GM10266 (cell line): ENCODE measurements around the gene SEMA3A.

Experiments
- DNase-seq: peaks from one replicate; pipeline ENCODE4 v3.0.0; 2012; ENCODE audit errors: extremely low spot score
- TF ChIP-seq, protein P1 (sequence below): IDR thresholded peaks from 2 replicates; pipeline ENCODE4 v1.5.1; 2012; ENCODE audit warnings: mild to moderate bottlenecking, low read depth; ENCODE audit not compliant: control insufficient read depth, insufficient read depth; ENCODE audit errors: missing control alignments

Gene SEMA3A

DNA sequence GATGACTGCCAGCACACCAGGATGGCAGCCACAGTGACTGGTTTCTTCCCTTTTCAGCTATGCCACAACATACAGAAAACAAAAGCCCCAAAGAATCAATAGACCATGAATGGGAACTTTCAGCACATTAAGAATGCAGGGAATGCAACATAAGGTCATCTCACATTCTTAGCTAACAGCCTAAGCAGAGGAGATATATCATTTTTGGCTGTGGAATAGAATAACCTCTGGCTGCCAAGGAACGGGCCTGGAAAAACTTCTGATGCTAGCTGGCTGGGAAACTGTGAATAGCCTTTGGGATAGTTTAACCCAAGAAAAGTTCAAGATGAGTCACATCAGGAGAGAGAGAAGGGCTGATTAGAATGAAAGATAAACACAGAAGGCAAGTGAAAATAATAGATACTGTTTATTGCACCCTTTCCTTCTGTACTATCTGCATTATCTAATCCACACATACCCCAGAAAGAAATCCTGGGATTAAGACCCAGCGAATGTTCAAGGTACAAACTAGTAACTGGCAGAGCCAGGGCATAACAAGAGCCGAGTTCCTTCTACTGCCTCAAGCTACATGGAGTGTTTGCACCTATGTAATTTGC, 169.2 kb downstream of the SEMA3A start:
- TF ChIP-seq, protein P1, sequence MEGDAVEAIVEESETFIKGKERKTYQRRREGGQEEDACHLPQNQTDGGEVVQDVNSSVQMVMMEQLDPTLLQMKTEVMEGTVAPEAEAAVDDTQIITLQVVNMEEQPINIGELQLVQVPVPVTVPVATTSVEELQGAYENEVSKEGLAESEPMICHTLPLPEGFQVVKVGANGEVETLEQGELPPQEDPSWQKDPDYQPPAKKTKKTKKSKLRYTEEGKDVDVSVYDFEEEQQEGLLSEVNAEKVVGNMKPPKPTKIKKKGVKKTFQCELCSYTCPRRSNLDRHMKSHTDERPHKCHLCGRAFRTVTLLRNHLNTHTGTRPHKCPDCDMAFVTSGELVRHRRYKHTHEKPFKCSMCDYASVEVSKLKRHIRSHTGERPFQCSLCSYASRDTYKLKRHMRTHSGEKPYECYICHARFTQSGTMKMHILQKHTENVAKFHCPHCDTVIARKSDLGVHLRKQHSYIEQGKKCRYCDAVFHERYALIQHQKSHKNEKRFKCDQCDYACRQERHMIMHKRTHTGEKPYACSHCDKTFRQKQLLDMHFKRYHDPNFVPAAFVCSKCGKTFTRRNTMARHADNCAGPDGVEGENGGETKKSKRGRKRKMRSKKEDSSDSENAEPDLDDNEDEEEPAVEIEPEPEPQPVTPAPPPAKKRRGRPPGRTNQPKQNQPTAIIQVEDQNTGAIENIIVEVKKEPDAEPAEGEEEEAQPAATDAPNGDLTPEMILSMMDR: no peak
- no peak for DNase-seq

DNA sequence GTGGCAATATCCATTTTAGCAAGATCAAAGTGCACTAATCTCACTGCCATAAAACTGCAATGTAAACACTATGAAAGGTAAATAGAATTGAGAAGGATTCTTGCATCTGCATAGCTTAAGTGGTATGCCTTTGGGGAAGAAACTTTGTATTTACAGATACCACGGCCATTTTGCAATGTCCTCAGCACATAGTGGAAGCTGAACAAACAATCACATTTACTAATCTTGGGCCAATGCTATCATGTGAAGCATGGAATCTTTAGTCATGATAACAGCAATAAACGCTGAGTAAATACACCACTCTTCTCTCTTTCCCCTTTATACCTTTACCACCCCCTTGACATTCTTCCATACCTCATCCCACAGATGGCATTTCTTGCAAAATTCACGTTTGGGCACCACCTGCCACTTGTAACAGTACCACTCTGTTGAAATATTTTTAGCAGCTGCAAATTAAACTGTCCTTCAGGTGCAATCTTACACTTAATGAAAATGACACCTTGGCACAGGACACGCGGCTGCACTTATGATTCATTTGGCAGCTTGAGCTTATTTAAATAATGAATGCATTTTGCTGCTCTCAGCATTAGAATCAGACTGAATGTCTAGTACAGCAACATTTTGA, 171.8 kb downstream of the SEMA3A start:
- DNase-seq: no peak
- TF ChIP-seq, protein P1: no peak

DNA sequence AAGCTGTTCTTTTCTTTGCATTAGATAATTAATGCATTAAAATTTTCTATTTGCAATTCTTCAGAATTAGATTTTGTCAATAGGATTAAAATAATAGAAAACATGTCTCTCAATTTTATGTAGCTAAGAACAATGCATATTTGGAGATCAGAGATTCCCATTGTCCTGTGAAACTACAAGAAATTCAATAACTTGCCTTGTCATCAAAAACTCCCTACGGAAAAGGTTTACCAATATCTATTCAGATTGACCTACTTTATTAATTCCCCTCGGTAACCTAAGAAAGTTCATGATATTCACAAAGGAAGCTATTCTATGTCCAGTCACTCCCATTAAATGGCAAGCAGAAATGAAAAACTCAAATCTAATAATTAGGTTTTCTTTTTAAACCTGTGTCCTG, 172.6 kb downstream of the SEMA3A start:
- no peak for DNase-seq

DNA sequence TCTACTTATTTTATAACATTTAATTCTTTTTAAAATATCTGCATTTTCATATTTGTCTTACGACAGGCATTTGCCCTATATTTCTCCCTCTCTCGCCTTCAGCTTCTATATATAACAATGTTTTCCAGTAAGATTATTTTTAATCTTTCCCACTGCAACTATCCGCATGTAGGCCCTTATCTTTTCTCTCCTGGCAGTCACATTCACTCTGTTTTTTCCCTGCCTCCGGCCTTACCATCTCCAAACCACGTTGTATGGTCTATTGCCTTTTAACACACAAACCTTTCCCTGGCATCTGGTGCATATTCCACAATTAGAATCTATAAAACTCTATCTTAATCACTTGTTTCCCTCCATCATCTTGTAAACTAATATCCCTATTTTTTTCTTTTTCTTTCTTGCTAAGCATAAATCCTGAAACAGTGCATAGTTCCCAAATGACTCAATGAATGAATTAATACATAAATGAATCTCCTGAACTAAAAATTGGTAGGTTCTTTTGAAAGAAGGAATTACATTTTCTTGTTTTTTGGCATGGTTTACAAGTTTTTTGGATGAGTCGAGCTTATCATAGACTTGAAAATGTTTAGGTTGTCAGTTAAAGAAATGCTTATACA, 173.2 kb downstream of the SEMA3A start:
- TF ChIP-seq, protein P1: no peak
- DNase-seq: no peak

More for the DNA sequence above, 172.6 kb downstream of the SEMA3A start:
- TF ChIP-seq, protein P1: no peak

DNA sequence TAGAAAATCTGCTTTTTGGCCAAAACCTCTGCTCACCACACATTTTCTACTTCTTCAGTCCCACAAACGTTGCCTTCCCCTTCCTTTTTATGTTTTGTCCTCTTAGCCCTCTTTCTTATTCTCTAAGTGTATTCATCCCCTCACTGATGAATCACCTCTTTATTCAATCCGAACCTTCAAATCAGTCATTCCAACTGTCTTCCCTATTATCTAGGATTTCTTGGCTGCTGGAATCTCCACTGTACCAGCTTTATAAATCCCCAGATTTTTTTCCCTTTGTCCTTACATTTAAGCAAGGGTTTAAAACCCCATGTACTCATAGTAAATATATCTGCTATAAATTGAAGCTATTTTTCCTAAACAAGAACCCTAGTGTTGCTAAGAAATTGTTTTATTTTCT, 176.9 kb downstream of the SEMA3A start:
- no peak for DNase-seq
- TF ChIP-seq, protein P1: no peak

DNA sequence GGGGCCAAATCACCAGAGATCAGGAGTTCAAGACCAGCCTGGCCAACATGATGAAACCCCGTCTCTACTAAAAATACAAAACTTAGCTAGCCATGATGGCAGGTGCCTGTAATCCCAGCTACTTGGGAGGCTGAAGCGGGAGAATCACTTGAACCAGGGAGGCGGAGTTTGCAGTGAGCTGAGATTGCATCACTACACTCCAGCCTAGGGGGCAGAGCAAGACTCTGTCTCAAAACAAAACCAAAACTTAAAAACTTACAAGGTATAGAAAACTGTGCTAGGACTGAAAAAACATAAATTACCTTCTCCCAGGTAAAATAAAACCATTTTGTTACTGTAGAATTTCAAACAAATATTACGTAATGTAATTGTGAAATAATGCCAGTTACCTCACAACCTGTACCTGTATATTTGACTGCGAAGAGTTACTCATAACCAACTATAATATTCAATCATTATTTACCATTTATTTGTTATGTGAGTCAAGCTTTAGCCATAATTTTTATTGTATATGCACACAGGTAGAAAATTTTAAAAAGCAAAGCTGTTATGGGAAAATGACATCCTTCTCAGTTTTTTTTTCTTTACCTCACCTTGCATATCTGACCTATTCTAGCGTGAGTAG, 180.9 kb downstream of the SEMA3A start:
- no peak for DNase-seq
- TF ChIP-seq, protein P1: no peak
